HepG2 (cell line): Measurements from ENCODE around the gene IL17RA. TPM values are rescaled to one million over a fixed set of nuclear protein-coding genes. Genes with fewer than 3 reads are reported as not detected.

Experiments
- GZF1 ChIP-seq: sonication (generic); formaldehyde crosslinking; IDR thresholded peaks from 2 replicates; pipeline ENCODE4 v1.5.1; 2020; ENCODE audit warnings: mild to moderate bottlenecking, missing genetic modification reagents
- NCOA2 ChIP-seq: sonication (generic); formaldehyde crosslinking; IDR thresholded peaks from 2 replicates; pipeline ENCODE4 v1.8.0; 2022; ENCODE audit warnings: inconsistent platforms
- NFATC3 ChIP-seq: sonication (generic); formaldehyde crosslinking; IDR thresholded peaks from 2 replicates; pipeline ENCODE4 v1.5.1; 2020; ENCODE audit warnings: mild to moderate bottlenecking, missing genetic modification reagents
- TCF7 ChIP-seq: sonication (generic); IDR thresholded peaks from 2 replicates; pipeline ENCODE4 v1.6.1; 2016; ENCODE audit warnings: antibody characterized with exemption, low read depth
- ZNF256 ChIP-seq: sonication (generic); formaldehyde crosslinking; conservative IDR thresholded peaks from 2 replicates; pipeline ENCODE4 v1.4.0; 2020; ENCODE audit warnings: missing genetic modification reagents
- ZNF264 ChIP-seq: sonication (generic); formaldehyde crosslinking; IDR thresholded peaks from 2 replicates; pipeline ENCODE4 v1.4.0; 2020; ENCODE audit warnings: missing genetic modification reagents
- ZNF446 ChIP-seq: sonication (generic); formaldehyde crosslinking; IDR thresholded peaks from 2 replicates; pipeline ENCODE4 v1.5.0; 2020; ENCODE audit warnings: mild to moderate bottlenecking, missing genetic modification reagents
- ZNF549 ChIP-seq: sonication (generic); formaldehyde crosslinking; IDR thresholded peaks from 2 replicates; pipeline ENCODE4 v1.5.0; 2020; ENCODE audit warnings: missing genetic modification reagents
- polyA plus RNA-seq, 8 experiments: library from polyadenylated mRNA; depleted of rRNA in 3 of 8; stranded (reverse) in 7 of 8; unstranded in 1 of 8; fragments of >200 nt; fragmentation: Illumina TruSeq in 4 of 8; extraction: Trizol in 4 of 8; gene quantifications; 2 replicates each; pipeline versions ENCODE4 v1.2.1 to v1.2.3, GENCODE V29; 2011 to 2016; ENCODE audit warnings: low read depth in 4 of 8, missing spikeins in 1 of 8, mixed read lengths in 1 of 8; ENCODE audit not compliant: insufficient read depth in 1 of 8
- total RNA-seq, 5 experiments: library from RNA; depleted of rRNA; stranded (reverse); fragments of >200 nt; fragmentation: Illumina TruSeq; extraction: Trizol; gene quantifications; 2 replicates each; pipeline ENCODE4 v1.2.3, GENCODE V29; 2016; ENCODE audit warnings: low read depth in 1 of 5
- TF ChIP-seq, protein P1 (sequence below): sonication (generic); formaldehyde crosslinking; IDR thresholded peaks from 2 replicates; pipeline ENCODE4 v1.4.0; 2020; ENCODE audit warnings: missing genetic modification reagents, borderline replicate concordance
- TF ChIP-seq, protein P2 (sequence below): sonication (generic); formaldehyde crosslinking; IDR thresholded peaks from 2 replicates; pipeline ENCODE4 v1.4.0; 2020; ENCODE audit warnings: missing genetic modification reagents
- TF ChIP-seq, protein P3 (sequence below): sonication (generic); formaldehyde crosslinking; conservative IDR thresholded peaks from 2 replicates; pipeline ENCODE4 v1.4.0; 2020; ENCODE audit warnings: missing genetic modification reagents

IL17RA gene
- total and polyA plus RNA-seq, 2 of the 13 experiments (the other 11 are each of a cell fraction or from before 2014, with no cell fraction given) = 2.5 to 8.2 TPM

DNA sequence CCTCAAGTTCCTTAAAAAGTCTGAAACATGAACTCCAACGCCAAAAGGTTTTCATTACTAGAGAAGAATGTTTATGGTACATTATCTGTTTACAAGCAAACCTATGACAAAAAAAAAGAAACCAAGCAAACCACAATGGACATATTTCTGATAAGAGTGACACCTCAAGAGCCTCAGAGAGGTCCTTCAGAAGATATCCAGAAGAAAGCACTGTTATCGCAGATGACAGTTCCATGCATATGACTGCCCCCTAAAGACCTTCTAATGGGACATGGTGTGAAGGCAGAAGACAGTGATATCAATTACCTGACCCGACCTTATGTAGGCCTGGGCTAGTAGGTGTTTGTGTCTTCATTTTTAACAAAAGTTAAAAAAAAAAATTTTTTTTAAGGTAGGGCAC is 71.1 kb downstream of the IL17RA start (continued):
- TF ChIP-seq, protein P1, sequence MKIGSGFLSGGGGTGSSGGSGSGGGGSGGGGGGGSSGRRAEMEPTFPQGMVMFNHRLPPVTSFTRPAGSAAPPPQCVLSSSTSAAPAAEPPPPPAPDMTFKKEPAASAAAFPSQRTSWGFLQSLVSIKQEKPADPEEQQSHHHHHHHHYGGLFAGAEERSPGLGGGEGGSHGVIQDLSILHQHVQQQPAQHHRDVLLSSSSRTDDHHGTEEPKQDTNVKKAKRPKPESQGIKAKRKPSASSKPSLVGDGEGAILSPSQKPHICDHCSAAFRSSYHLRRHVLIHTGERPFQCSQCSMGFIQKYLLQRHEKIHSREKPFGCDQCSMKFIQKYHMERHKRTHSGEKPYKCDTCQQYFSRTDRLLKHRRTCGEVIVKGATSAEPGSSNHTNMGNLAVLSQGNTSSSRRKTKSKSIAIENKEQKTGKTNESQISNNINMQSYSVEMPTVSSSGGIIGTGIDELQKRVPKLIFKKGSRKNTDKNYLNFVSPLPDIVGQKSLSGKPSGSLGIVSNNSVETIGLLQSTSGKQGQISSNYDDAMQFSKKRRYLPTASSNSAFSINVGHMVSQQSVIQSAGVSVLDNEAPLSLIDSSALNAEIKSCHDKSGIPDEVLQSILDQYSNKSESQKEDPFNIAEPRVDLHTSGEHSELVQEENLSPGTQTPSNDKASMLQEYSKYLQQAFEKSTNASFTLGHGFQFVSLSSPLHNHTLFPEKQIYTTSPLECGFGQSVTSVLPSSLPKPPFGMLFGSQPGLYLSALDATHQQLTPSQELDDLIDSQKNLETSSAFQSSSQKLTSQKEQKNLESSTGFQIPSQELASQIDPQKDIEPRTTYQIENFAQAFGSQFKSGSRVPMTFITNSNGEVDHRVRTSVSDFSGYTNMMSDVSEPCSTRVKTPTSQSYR = no peak
- TF ChIP-seq TCF7 (no peak), NCOA2 (CRISPR knock-in tag) (no peak), NFATC3 (CRISPR knock-in tag) (no peak), ZNF264 (CRISPR knock-in tag) (no peak), ZNF549 (CRISPR knock-in tag) (no peak), GZF1 (CRISPR knock-in tag) (no peak), ZNF446 (CRISPR knock-in tag) (no peak), ZNF256 (no peak)
- TF ChIP-seq, protein P2, sequence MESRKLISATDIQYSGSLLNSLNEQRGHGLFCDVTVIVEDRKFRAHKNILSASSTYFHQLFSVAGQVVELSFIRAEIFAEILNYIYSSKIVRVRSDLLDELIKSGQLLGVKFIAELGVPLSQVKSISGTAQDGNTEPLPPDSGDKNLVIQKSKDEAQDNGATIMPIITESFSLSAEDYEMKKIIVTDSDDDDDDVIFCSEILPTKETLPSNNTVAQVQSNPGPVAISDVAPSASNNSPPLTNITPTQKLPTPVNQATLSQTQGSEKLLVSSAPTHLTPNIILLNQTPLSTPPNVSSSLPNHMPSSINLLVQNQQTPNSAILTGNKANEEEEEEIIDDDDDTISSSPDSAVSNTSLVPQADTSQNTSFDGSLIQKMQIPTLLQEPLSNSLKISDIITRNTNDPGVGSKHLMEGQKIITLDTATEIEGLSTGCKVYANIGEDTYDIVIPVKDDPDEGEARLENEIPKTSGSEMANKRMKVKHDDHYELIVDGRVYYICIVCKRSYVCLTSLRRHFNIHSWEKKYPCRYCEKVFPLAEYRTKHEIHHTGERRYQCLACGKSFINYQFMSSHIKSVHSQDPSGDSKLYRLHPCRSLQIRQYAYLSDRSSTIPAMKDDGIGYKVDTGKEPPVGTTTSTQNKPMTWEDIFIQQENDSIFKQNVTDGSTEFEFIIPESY (CRISPR knock-in tag) = no peak
- TF ChIP-seq, protein P3, sequence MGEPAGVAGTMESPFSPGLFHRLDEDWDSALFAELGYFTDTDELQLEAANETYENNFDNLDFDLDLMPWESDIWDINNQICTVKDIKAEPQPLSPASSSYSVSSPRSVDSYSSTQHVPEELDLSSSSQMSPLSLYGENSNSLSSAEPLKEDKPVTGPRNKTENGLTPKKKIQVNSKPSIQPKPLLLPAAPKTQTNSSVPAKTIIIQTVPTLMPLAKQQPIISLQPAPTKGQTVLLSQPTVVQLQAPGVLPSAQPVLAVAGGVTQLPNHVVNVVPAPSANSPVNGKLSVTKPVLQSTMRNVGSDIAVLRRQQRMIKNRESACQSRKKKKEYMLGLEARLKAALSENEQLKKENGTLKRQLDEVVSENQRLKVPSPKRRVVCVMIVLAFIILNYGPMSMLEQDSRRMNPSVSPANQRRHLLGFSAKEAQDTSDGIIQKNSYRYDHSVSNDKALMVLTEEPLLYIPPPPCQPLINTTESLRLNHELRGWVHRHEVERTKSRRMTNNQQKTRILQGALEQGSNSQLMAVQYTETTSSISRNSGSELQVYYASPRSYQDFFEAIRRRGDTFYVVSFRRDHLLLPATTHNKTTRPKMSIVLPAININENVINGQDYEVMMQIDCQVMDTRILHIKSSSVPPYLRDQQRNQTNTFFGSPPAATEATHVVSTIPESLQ = no peak
- TF ChIP-seq, all 625 proteins: peak for 0
